HepG2 (cell line): ENCODE data around the gene REM2. TPM values are rescaled to one million over a fixed set of nuclear protein-coding genes. Genes with fewer than 3 reads are reported as not detected.

ENCODE experiments used
- ATAC-seq: fragments of 200-7000 bp; cut with Tn5 transposase; 3 replicates; pipeline ENCODE4 v1.9.1; 2020; ENCODE audit warnings: mild to moderate bottlenecking, moderate library complexity
- BruUV-seq: library from RNA; stranded (reverse); fragments of 400-500 nt; replicated peaks from 2 replicates; lab custom pipeline; 2021; lab: Mats Ljungman, UMichigan
- CTCF ChIA-PET: fragments of 300-600 bp; formaldehyde crosslinking; extraction: SDS; loops from one replicate; lab custom pipeline; 2021; ENCODE audit warnings: low total read pairs, inconsistent platforms, low intra/inter-chr PET ratio; lab: Yijun Ruan, JAX
- POLR2A ChIA-PET: fragments of 350-600 bp; sonication (Branson Sonifier 250); formaldehyde crosslinking; loops from one replicate; lab custom pipeline; 2020; ENCODE audit warnings: antibody characterized with exemption, inconsistent platforms; lab: Yijun Ruan, JAX
- DNase-seq: peaks from one replicate; pipeline ENCODE4 v3.0.0-alpha.2; 2015; ENCODE audit warnings: low spot score
- FAIRE-seq: peaks from 3 replicates; lab custom pipeline; 2011; peaks lifted over from hg19 to GRCh38; lab: Jason Lieb, UNC
- H2AFZ ChIP-seq: one replicate; pipeline ENCODE4 v1.6.1; 2011; ENCODE audit warnings: low read length, inconsistent platforms
- H3K27ac ChIP-seq: fragments of 300-600 bp; 3 replicates; pipeline ENCODE4 v1.8.0; 2011; ENCODE audit warnings: mixed run types, mild to moderate bottlenecking, mixed read lengths, low read length, inconsistent platforms; ENCODE audit not compliant: insufficient read depth; ENCODE audit errors: extremely low read length
- H3K27me3 ChIP-seq, 2 experiments: fragments of 200-600 bp in 1 of 2; 2 replicates in 1 of 2; 3 replicates in 1 of 2; pipeline versions ENCODE4 v1.6.0 to v1.8.0; 2011; ENCODE audit warnings: low read length in 2 of 2, mild to moderate bottlenecking in 2 of 2, moderate library complexity in 2 of 2, inconsistent platforms in 1 of 2; ENCODE audit not compliant: insufficient read depth in 2 of 2, control insufficient read depth in 1 of 2
- H3K36me3 ChIP-seq, 2 experiments: fragments of 200-600 bp in 1 of 2; replicated peaks in 1 of 2; 2 replicates in 1 of 2; 3 replicates in 1 of 2; pipeline versions ENCODE4 v1.5.1 to v1.8.0; 2011; ENCODE audit warnings: low read length in 2 of 2, inconsistent platforms in 1 of 2; ENCODE audit not compliant: insufficient read depth in 2 of 2, control insufficient read depth in 1 of 2
- H3K4me1 ChIP-seq: 2 replicates; pipeline ENCODE4 v1.5.1; 2012; ENCODE audit warnings: low read length, inconsistent platforms; ENCODE audit not compliant: insufficient read depth
- H3K4me2 ChIP-seq: 2 replicates; pipeline ENCODE4 v1.6.0; 2011; ENCODE audit warnings: low read depth, low read length, inconsistent platforms
- H3K4me3 ChIP-seq, 3 experiments: fragments of 200-600 bp in 1 of 3; sonication (generic), shearing (Covaris generic) in 1 of 3; replicated peaks in 1 of 3; 2 replicates each; pipeline ENCODE4 v1.5.1; 2011 to 2016; ENCODE audit warnings: low read length in 3 of 3, inconsistent platforms in 2 of 3, low read depth in 2 of 3, mild to moderate bottlenecking in 2 of 3, control low read depth in 1 of 3, mixed read lengths in 1 of 3; ENCODE audit not compliant: insufficient read depth in 1 of 3
- H3K79me2 ChIP-seq: one replicate; pipeline ENCODE4 v1.6.1; 2011; ENCODE audit warnings: low read length, inconsistent platforms; ENCODE audit not compliant: insufficient read depth
- H3K9ac ChIP-seq: 2 replicates; pipeline ENCODE4 v1.6.0; 2011; ENCODE audit warnings: mild to moderate bottlenecking, low read depth, low read length, inconsistent platforms; ENCODE audit not compliant: insufficient read depth
- H3K9me3 ChIP-seq: 2 replicates; pipeline ENCODE4 v1.5.1; 2012; ENCODE audit warnings: mild to moderate bottlenecking, low read length
- H4K20me1 ChIP-seq: 2 replicates; pipeline ENCODE4 v1.6.0; 2011; ENCODE audit warnings: inconsistent platforms, mild to moderate bottlenecking, low read length, moderate library complexity; ENCODE audit not compliant: insufficient read depth
- AHDC1 ChIP-seq: sonication (generic); formaldehyde crosslinking; IDR thresholded peaks from 2 replicates; pipeline ENCODE4 v1.5.1; 2020; ENCODE audit warnings: mild to moderate bottlenecking, missing genetic modification reagents, borderline replicate concordance
- DR1 ChIP-seq: sonication (generic); formaldehyde crosslinking; IDR thresholded peaks from 2 replicates; pipeline ENCODE4 v1.8.0; 2021; ENCODE audit warnings: mild to moderate bottlenecking, missing genetic modification reagents, inconsistent platforms
- EHMT2 ChIP-seq: fragments of 200-600 bp; sonication (generic); IDR thresholded peaks from 2 replicates; pipeline ENCODE4 v1.7.0; 2017; ENCODE audit warnings: antibody characterized with exemption, low read depth, low read length, borderline replicate concordance
- ETV6 ChIP-seq: sonication (generic); formaldehyde crosslinking; conservative IDR thresholded peaks from 2 replicates; pipeline ENCODE4 v1.4.0; 2020; ENCODE audit warnings: missing genetic modification reagents
- MNT ChIP-seq: fragments of 450-650 bp; IDR thresholded peaks from 2 replicates; pipeline ENCODE4 v1.6.1; 2016
- SNAPC5 ChIP-seq: sonication (generic); formaldehyde crosslinking; IDR thresholded peaks from 2 replicates; pipeline ENCODE4 v1.8.1; 2023; ENCODE audit warnings: mild to moderate bottlenecking, missing genetic modification reagents, borderline replicate concordance
- ZFP36L1 ChIP-seq: sonication (generic); formaldehyde crosslinking; IDR thresholded peaks from 2 replicates; pipeline ENCODE4 v1.8.0; 2022; ENCODE audit warnings: mild to moderate bottlenecking, missing genetic modification reagents, moderate library complexity
- ZMAT3 ChIP-seq: sonication (generic); formaldehyde crosslinking; conservative IDR thresholded peaks from 2 replicates; pipeline ENCODE4 v1.7.0; 2021; ENCODE audit warnings: missing genetic modification reagents
- ZNF672 ChIP-seq: sonication (generic); formaldehyde crosslinking; IDR thresholded peaks from 2 replicates; pipeline ENCODE4 v1.8.1; 2022; ENCODE audit warnings: missing genetic modification reagents
- WGBS: methylation state at CpG from one replicate; pipeline ENCODE4 v1.1.6; 2017; ENCODE audit warnings: low lambda C conversion rate; 5-methylcytosine and 5-hydroxymethylcytosine counted together
- in situ Hi-C: cut with HindIII; loops from 2 replicates; pipeline ENCODE4 v1.10.0; 2017; ENCODE audit warnings: low pct_unique_long_range_greater_than_20kb; ENCODE audit not compliant: extremely low pct_ligation_motif_present
- intact Hi-C: fragments of 100-400 bp; cut with micrococcal nuclease; formaldehyde crosslinking; loops from one replicate; pipeline ENCODE4 v1.10.0; 2022; ENCODE audit not compliant: unreplicated experiment
- polyA plus RNA-seq, 8 experiments: library from polyadenylated mRNA; depleted of rRNA in 3 of 8; stranded (reverse) in 7 of 8; unstranded in 1 of 8; fragments of >200 nt; fragmentation: Illumina TruSeq in 4 of 8; extraction: Trizol in 4 of 8; gene quantifications; 2 replicates each; pipeline versions ENCODE4 v1.2.1 to v1.2.3, GENCODE V29; 2011 to 2016; ENCODE audit warnings: low read depth in 4 of 8, missing spikeins in 1 of 8, mixed read lengths in 1 of 8; ENCODE audit not compliant: insufficient read depth in 1 of 8
- total RNA-seq, 5 experiments: library from RNA; depleted of rRNA; stranded (reverse); fragments of >200 nt; fragmentation: Illumina TruSeq; extraction: Trizol; gene quantifications; 2 replicates each; pipeline ENCODE4 v1.2.3, GENCODE V29; 2016; ENCODE audit warnings: low read depth in 1 of 5
- TF ChIP-seq, protein P1 (sequence below): sonication (generic); formaldehyde crosslinking; IDR thresholded peaks from 2 replicates; pipeline ENCODE4 v1.4.0; 2020; ENCODE audit warnings: mild to moderate bottlenecking, missing genetic modification reagents
- TF ChIP-seq, protein P2 (sequence below), 2 experiments: sonication (generic) in 1 of 2; formaldehyde crosslinking in 1 of 2; IDR thresholded peaks; 2 replicates each; pipeline versions ENCODE4 v1.4.0 to v1.6.1; 2016 to 2020; ENCODE audit warnings: borderline replicate concordance in 1 of 2, low read depth in 1 of 2, mild to moderate bottlenecking in 1 of 2, missing genetic modification reagents in 1 of 2

The REM2 gene
- total and polyA plus RNA-seq, 2 of the 13 experiments (the other 11 are each of a cell fraction or from before 2014, with no cell fraction given): 0.20 TPM; not detected in 1

GRCh38 chr14:22882064-22882463, 958 bp upstream of the REM2 start:
- ATAC-seq (no peak), DNase-seq (no peak), FAIRE-seq (no peak)
- Histone ChIP-seq H3K27ac (no peak overlapping the region), H3K4me2 (no peak overlapping the region), H2AFZ (no peak overlapping the region), H3K9me3 (no peaks in the 10 kb centered on the region), H3K4me1 (peaks cover 27% of the 10 kb centered on the region), H3K79me2 (no peaks in the 10 kb centered on the region), H3K9ac (no peak overlapping the region), H3K27me3 (peaks cover 4 to 49% of the 10 kb centered on the region in 2 experiments; a peak in 4 of 5 replicates), H3K36me3 (no peaks in the 10 kb centered on the region; a peak in 1 of 5 replicates), H4K20me1 (no peaks in the 10 kb centered on the region; the same call in 1 of the 2 replicates), H3K4me3 (no peak overlapping the region)
- no TSS peak for BruUV-seq
- intact Hi-C loops: no loop called here
- WGBS: 48% methylated on average over 7 of the region's 7 CpGs
- in situ Hi-C loops: no loop called here
- POLR2A ChIA-PET: interaction anchor here (1.1 to 5.3 kb wide), 5 partner anchors 10 to 293 kb away, joined by 4 to 53 read pairs (median 5); partner anchors contain the start of genes ACIN1, C14orf119, LRP10 and PRMT5
- CTCF ChIA-PET: no interaction called here
- TF ChIP-seq EHMT2: no peak
- TF ChIP-seq ZFP36L1 (CRISPR knock-in tag): no peak
- TF ChIP-seq ETV6 (CRISPR knock-in tag): no peak
- TF ChIP-seq AHDC1: no peak
- TF ChIP-seq ZNF672 (CRISPR knock-in tag): no peak
- no peak for TF ChIP-seq DR1
- TF ChIP-seq, protein P1, sequence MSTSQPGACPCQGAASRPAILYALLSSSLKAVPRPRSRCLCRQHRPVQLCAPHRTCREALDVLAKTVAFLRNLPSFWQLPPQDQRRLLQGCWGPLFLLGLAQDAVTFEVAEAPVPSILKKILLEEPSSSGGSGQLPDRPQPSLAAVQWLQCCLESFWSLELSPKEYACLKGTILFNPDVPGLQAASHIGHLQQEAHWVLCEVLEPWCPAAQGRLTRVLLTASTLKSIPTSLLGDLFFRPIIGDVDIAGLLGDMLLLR: no peak
- TF ChIP-seq, protein P2, sequence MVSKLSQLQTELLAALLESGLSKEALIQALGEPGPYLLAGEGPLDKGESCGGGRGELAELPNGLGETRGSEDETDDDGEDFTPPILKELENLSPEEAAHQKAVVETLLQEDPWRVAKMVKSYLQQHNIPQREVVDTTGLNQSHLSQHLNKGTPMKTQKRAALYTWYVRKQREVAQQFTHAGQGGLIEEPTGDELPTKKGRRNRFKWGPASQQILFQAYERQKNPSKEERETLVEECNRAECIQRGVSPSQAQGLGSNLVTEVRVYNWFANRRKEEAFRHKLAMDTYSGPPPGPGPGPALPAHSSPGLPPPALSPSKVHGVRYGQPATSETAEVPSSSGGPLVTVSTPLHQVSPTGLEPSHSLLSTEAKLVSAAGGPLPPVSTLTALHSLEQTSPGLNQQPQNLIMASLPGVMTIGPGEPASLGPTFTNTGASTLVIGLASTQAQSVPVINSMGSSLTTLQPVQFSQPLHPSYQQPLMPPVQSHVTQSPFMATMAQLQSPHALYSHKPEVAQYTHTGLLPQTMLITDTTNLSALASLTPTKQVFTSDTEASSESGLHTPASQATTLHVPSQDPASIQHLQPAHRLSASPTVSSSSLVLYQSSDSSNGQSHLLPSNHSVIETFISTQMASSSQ (IDR thresholded peaks at IDR 0.05; ENCODE audit: low read depth): no peak
- TF ChIP-seq, protein P2 (CRISPR knock-in tag; IDR thresholded peaks at IDR 0.05; ENCODE audit: borderline replicate concordance): no peak
- 0 out of 2 replicates have a peak, but pooled peaks have one; percentile 33 for TF ChIP-seq ZMAT3
- TF ChIP-seq MNT: no peak
- no peak for TF ChIP-seq SNAPC5 (CRISPR knock-in tag)
